Ovary (tissue), 9 donors: Measurements from ENCODE around the gene LBH. TPM values are rescaled to one million over a fixed set of nuclear protein-coding genes. Genes with fewer than 3 reads are reported as not detected.

Experiments
- DNase-seq, 5 donors: peaks; one replicate each; pipeline ENCODE4 v3.0.0-alpha.2; 2019 to 2020
- H3K27ac ChIP-seq, 2 donors: fragments of 200-600 bp; one replicate each; pipeline versions ENCODE4 v1.5.1 to v1.8.0; 2019 to 2022
- H3K27me3 ChIP-seq: fragments of 200-600 bp; one replicate; pipeline ENCODE4 v1.8.0; 2022
- H3K36me3 ChIP-seq: fragments of 200-600 bp; sonication (generic); one replicate; pipeline ENCODE4 v1.5.1; 2019
- H3K4me1 ChIP-seq: one replicate; pipeline ENCODE4 v1.8.1; 2013; ENCODE audit warnings: mild to moderate bottlenecking, moderate library complexity; ENCODE audit not compliant: insufficient read depth
- H3K4me3 ChIP-seq: fragments of 200-600 bp; sonication (generic); one replicate; pipeline ENCODE4 v1.5.1; 2017
- H3K9me3 ChIP-seq, 2 donors: fragments of 200-600 bp in 1 of 2; sonication (generic) in 1 of 2; one replicate each; pipeline versions ENCODE4 v1.5.1 to v1.8.1; 2013 to 2019; ENCODE audit warnings: mild to moderate bottlenecking in 1 of 2, moderate library complexity in 1 of 2
- EP300 ChIP-seq: sonication (generic); formaldehyde crosslinking; IDR thresholded peaks from one replicate; pipeline ENCODE4 v1.6.1; 2017; ENCODE audit warnings: antibody characterized with exemption
- POLR2A ChIP-seq: fragments of 450-650 bp; IDR thresholded peaks from one replicate; pipeline ENCODE4 v1.6.1; 2017; ENCODE audit warnings: antibody characterized with exemption, mild to moderate bottlenecking, moderate library complexity
- WGBS, 3 donors: extraction: QIAGEN DNeasy Blood & Tissue Kit in 1 of 3; methylation state at CpG; one replicate each; pipeline versions ENCODE4 v1.1.5 to v1.1.7; 2013 to 2017; 5-methylcytosine and 5-hydroxymethylcytosine counted together
- intact Hi-C, 4 donors: fragments of 100-400 bp; cut with DNase I; formaldehyde crosslinking; loops; one replicate each; pipeline versions ENCODE4 v1.11.0 to v1.15.1; 2022 to 2023
- polyA plus RNA-seq, 2 donors: library from polyadenylated mRNA; stranded (reverse); fragments of 200-250 nt in 1 of 2; fragments of 350-450 nt in 1 of 2; fragmentation: Illumina TruSeq in 1 of 2; extraction: RNeasy Lipid Tissue Mini Kit (QIAGEN cat#74804) in 1 of 2; gene quantifications; one replicate each; pipeline ENCODE4 v1.2.3, GENCODE V29; 2013 to 2014
- total RNA-seq, 7 donors: library from RNA; depleted of rRNA in 2 of 7; stranded (reverse); fragments of >200 nt in 2 of 7; fragmentation: NEBNext Ultra II Directional in 3 of 7; extraction: Animal tissue kit (Norgen Biotek cat#: 25700) in 3 of 7; gene quantifications; one replicate each; pipeline versions ENCODE4 v1.1.0 to v1.2.4, GENCODE V29; 2016 to 2023
- TF ChIP-seq, protein P1 (sequence below), 3 donors: fragments of 450-650 bp in 2 of 3; fragments of 200-600 bp in 1 of 3; IDR thresholded peaks; one replicate each; pipeline versions ENCODE4 v1.5.1 to v1.8.0; 2016 to 2022; ENCODE audit warnings: antibody characterized with exemption in 3 of 3, mild to moderate bottlenecking in 1 of 3
- donor health status: DM: no; HTN: no; CAD: no; lungs with moderate emphysema.
- donor health status: DM: no; HTN: no; CAD: no.
- donor health status: Bipolar disorder and iron deficiency.
- donor health status: DM: yes; HTN: yes; CAD: no.
- donor health status: DM: no; HTN: no; CAD: no.
- donor health status: DM: yes; HTN: yes; CAD: no.

LBH gene
- total and polyA plus RNA-seq, 9 donors = 50.4 to 260 (median 110) TPM

DNA sequence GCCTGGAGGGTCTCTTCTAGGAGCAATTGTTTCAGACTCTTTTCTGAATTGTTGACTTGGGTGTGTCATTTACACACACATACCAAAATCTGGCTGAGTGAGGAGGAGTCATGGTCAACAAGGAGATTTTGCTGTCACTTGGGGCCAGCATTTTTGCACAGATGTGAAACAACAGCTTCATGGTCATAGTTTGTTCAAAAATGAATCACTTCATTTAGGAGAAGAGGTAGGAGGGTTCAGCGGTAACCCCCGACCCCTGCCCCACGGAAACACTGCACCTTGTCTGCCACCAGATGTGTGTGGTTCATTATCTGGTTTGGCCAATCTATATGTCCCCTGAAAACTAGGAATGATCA, 42.2 kb downstream of the LBH start:
- Histone ChIP-seq H3K9me3 (no peaks in the 10 kb centered on the region), H3K27me3 (no peaks in the 10 kb centered on the region), H3K36me3 (no peaks in the 10 kb centered on the region), H3K4me1 (peaks cover 7% of the 10 kb centered on the region), H3K27ac (no peak overlapping the region), H3K4me3 (no peak overlapping the region)
- DNase-seq = no peak
- WGBS, 3 donors = 68 to 85% (median 76%) methylated on average over 3 of the region's 3 CpGs
- intact Hi-C loops = no loop called here
- no peak for TF ChIP-seq POLR2A
- no peak for TF ChIP-seq EP300
- TF ChIP-seq, protein P1, sequence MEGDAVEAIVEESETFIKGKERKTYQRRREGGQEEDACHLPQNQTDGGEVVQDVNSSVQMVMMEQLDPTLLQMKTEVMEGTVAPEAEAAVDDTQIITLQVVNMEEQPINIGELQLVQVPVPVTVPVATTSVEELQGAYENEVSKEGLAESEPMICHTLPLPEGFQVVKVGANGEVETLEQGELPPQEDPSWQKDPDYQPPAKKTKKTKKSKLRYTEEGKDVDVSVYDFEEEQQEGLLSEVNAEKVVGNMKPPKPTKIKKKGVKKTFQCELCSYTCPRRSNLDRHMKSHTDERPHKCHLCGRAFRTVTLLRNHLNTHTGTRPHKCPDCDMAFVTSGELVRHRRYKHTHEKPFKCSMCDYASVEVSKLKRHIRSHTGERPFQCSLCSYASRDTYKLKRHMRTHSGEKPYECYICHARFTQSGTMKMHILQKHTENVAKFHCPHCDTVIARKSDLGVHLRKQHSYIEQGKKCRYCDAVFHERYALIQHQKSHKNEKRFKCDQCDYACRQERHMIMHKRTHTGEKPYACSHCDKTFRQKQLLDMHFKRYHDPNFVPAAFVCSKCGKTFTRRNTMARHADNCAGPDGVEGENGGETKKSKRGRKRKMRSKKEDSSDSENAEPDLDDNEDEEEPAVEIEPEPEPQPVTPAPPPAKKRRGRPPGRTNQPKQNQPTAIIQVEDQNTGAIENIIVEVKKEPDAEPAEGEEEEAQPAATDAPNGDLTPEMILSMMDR (IDR thresholded peaks at IDR 0.05) = no peak

DNA sequence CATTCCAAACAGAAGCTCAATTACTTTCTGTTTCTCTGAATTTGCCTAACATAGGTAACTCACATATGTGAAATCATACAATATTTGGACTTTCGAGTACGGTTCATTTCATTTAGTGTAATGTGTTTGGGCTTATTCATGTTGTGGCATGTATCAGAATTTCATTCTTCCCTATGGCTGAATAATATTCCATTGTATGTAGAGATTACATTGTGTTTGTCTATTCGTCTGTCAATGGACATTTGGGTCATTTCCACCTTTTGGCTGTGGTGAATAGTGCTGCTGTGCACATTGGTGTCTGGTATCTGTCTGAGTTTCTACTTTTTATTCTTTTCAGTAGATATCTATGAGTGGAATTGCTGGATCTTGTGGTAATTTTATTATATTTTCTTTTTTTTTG, 43.9 kb downstream of the LBH start:
- Histone ChIP-seq H3K4me3 (no peak overlapping the region), H3K4me1 (peaks cover 7% of the 10 kb centered on the region), H3K9me3 (no peaks in the 10 kb centered on the region), H3K27me3 (no peaks in the 10 kb centered on the region), H3K27ac (no peak overlapping the region), H3K36me3 (no peaks in the 10 kb centered on the region)
- intact Hi-C loops = no loop called here
- 96% methylated on average over 3 of the region's 3 CpGs for WGBS, 3 donors
- DNase-seq = no peak
- TF ChIP-seq, protein P1 (IDR thresholded peaks at IDR 0.05) = no peak
- TF ChIP-seq POLR2A = no peak

DNA sequence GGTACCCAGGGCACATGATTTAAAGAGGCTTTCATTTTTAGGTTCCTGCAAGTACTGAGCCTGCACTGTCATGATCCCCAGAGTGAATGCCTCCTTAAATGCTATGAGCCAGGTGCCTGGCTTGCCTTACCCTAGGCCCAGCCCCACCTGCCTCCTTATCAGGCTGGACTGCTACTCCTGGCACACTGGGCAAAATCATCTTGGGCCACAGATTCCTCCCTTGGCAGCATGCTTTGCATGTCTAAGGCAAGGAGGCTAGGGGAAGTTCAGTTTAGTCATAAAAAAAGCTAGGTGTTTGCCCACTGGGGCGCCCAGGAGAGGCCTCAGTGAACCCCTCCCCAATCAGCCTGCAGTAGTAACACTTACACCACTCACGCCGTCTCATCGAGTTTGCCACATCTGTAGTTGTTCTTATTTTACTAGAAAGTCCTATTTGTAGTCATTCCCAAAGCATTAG, 45.1 kb downstream of the LBH start:
- Histone ChIP-seq H3K4me1 (peaks cover 7% of the 10 kb centered on the region), H3K36me3 (no peaks in the 10 kb centered on the region), H3K4me3 (no peak overlapping the region), H3K27me3 (no peaks in the 10 kb centered on the region), H3K27ac (no peak overlapping the region), H3K9me3 (no peaks in the 10 kb centered on the region)
- intact Hi-C loops = no loop called here
- WGBS, 3 donors = 82 to 92% (median 86%) methylated on average over 4 of the region's 4 CpGs
- TF ChIP-seq, protein P1 (IDR thresholded peaks at IDR 0.05) = no peak
- TF ChIP-seq EP300 (no peak), POLR2A (no peak)
- no peak for DNase-seq

DNA sequence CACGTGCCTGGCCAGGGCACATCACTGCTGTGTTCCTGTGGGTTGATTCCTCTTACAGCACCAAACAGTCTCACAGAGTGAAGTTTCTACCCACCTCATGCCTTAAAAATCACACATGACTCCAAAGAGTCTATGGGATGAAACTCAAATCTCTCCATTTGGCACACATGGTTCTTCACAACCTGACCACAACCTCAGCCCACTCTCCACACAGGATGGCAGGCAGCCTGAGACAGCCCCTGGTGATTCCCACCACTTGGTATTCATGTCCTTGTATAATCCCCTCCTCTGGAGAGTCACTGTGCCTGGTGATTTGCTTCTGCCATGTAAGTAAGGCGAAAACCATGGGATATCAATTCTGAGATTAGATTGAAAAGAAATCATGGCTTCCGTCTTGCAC, 46.2 kb downstream of the LBH start:
- H3K27me3 ChIP-seq = no peaks in the 10 kb centered on the region
- H3K4me1 ChIP-seq = peaks cover 7% of the 10 kb centered on the region
- H3K27ac ChIP-seq = no peak overlapping the region
- intact Hi-C loops = no loop called here
- TF ChIP-seq EP300 = no peak
- TF ChIP-seq POLR2A = no peak
- TF ChIP-seq, protein P1 (IDR thresholded peaks at IDR 0.05) = no peak
- no peaks in the 10 kb centered on the region for H3K36me3 ChIP-seq
- DNase-seq = no peak
- H3K9me3 ChIP-seq = no peaks in the 10 kb centered on the region
- 82 to 95% (median 94%) methylated on average over 3 of the region's 3 CpGs for WGBS, 3 donors
- no peak overlapping the region for H3K4me3 ChIP-seq

DNA sequence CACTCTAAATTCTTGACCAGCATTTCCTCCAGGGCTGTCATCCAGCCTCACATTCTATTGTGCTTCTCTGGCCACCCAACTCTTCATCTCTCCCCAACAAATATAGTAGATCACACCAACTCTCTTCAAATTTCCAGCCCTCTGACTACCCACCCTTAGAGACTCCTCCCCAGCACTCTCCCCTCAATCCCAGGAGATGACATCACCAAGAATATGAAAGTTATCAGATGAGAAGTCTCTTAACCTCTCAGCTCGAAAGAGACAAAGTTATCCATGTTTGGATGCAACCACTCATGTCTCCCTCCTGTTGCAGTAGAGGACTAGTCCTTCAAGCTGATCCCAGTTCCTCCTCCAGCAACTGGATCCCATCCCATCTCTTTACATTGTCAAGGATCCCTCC, 47.1 kb downstream of the LBH start:
- no peak for TF ChIP-seq EP300
- no peaks in the 10 kb centered on the region for H3K9me3 ChIP-seq
- intact Hi-C loops = no loop called here
- peaks cover 1% of the 10 kb centered on the region for H3K4me1 ChIP-seq
- no peaks in the 10 kb centered on the region for H3K36me3 ChIP-seq
- DNase-seq = no peak
- no peaks in the 10 kb centered on the region for H3K27me3 ChIP-seq
- H3K27ac ChIP-seq = no peak overlapping the region
- WGBS, 3 donors = 82 to 83% (median 82%) methylated on average over 1 of the region's 1 CpG
- H3K4me3 ChIP-seq = no peak overlapping the region
